ENCODE data around the gene UCHL3. TPM values are rescaled to one million over a fixed set of nuclear protein-coding genes. Genes with fewer than 3 reads are reported as not detected.

Gene UCHL3
- total RNA-seq, 1 donor from 2014 or later: 29.5 TPM

- intact Hi-C loops (cut with DNase I): no loop called here
- ATAC-seq (no peak), DNase-seq (ENCODE audit: low spot score) (no peak)
Observed at GRCh38 chr13:75610466-75610865, 60.9 kb downstream of the UCHL3 start.

GRCh38 chr13:75612354-75612753 lies 62.8 kb downstream of the UCHL3 start:
- ATAC-seq: no peak
- intact Hi-C loops (cut with DNase I): no loop called here

GRCh38 chr13:75617230-75617629 lies 67.6 kb downstream of the UCHL3 start:
- DNase-seq (ENCODE audit: low spot score): no peak
- intact Hi-C loops (cut with DNase I): no loop called here
- no peak for ATAC-seq

More at GRCh38 chr13:75612354-75612753, 62.8 kb downstream of the UCHL3 start:
- DNase-seq (ENCODE audit: low spot score): no peak

- ATAC-seq: no peak
Observed at GRCh38 chr13:75618308-75618707, 68.7 kb downstream of the UCHL3 start.

GRCh38 chr13:75620020-75620419 lies 70.4 kb downstream of the UCHL3 start:
- ATAC-seq: no peak
- intact Hi-C loops (cut with DNase I): no loop called here
- no peak for DNase-seq (ENCODE audit: low spot score)

More at GRCh38 chr13:75618308-75618707, 68.7 kb downstream of the UCHL3 start:
- DNase-seq (ENCODE audit: low spot score): no peak
- intact Hi-C loops (cut with DNase I): no loop called here

GRCh38 chr13:75621147-75621546 lies 71.6 kb downstream of the UCHL3 start:
- no peak for ATAC-seq
- intact Hi-C loops (cut with DNase I): no loop called here
- DNase-seq (ENCODE audit: low spot score): no peak

- DNase-seq (ENCODE audit: low spot score) (no peak), ATAC-seq (no peak)
- intact Hi-C loops (cut with DNase I): no loop called here
Observed at GRCh38 chr13:75628801-75629200, 79.2 kb downstream of the UCHL3 start.

- ATAC-seq (peak; percentile 58), DNase-seq (ENCODE audit: low spot score) (no peak)
- intact Hi-C loops (cut with DNase I): no loop called here
Observed at GRCh38 chr13:75633285-75633684, 83.7 kb downstream of the UCHL3 start.

- intact Hi-C loops (cut with DNase I): no loop called here
Observed at GRCh38 chr13:75635101-75635827, 85.7 kb downstream of the UCHL3 start.

GRCh38 chr13:75635828-75636435 lies 86.3 kb downstream of the UCHL3 start, which contains the start of gene LMO7:
Gene LMO7 (plus strand): TSS chr13:75636330. CDS start chr13:75636658, 328 bp downstream.
- DNase-seq (ENCODE audit: low spot score) (peak; percentile 74), ATAC-seq (peak; percentile 49)
- intact Hi-C loops (cut with DNase I): no loop called here

More at GRCh38 chr13:75635101-75635827, 85.7 kb downstream of the UCHL3 start:
- DNase-seq (ENCODE audit: low spot score) (peak; percentile 60), ATAC-seq (peak; percentile 16)

GRCh38 chr13:75636436-75637180 lies 87.0 kb downstream of the UCHL3 start:
- peak; percentile 62 for DNase-seq (ENCODE audit: low spot score)
- intact Hi-C loops (cut with DNase I): no loop called here
- peak; percentile 51 for ATAC-seq

- no peak for ATAC-seq
- intact Hi-C loops (cut with DNase I): no loop called here
- DNase-seq (ENCODE audit: low spot score): no peak
Observed at GRCh38 chr13:75637181-75637750, 87.7 kb downstream of the UCHL3 start.

- intact Hi-C loops (cut with DNase I): no loop called here
- DNase-seq (ENCODE audit: low spot score) (no peak), ATAC-seq (no peak)
Observed at GRCh38 chr13:75639454-75639853, 89.9 kb downstream of the UCHL3 start.

- no peak for DNase-seq (ENCODE audit: low spot score)
- ATAC-seq: no peak
- intact Hi-C loops (cut with DNase I): no loop called here
Observed at GRCh38 chr13:75641026-75641425, 91.4 kb downstream of the UCHL3 start.

- no peak for DNase-seq (ENCODE audit: low spot score)
- intact Hi-C loops (cut with DNase I): no loop called here
- no peak for ATAC-seq
Observed at GRCh38 chr13:75643182-75643581, 93.6 kb downstream of the UCHL3 start.

- ATAC-seq: no peak
- no peak for DNase-seq (ENCODE audit: low spot score)
- intact Hi-C loops (cut with DNase I): no loop called here
Observed at GRCh38 chr13:75643693-75644092, 94.1 kb downstream of the UCHL3 start.

- ATAC-seq (no peak), DNase-seq (ENCODE audit: low spot score) (no peak)
- intact Hi-C loops (cut with DNase I): no loop called here
Observed at GRCh38 chr13:75645141-75645540, 95.5 kb downstream of the UCHL3 start.

GRCh38 chr13:75647126-75647784 lies 97.7 kb downstream of the UCHL3 start:
- intact Hi-C loops (cut with DNase I): no loop called here
- DNase-seq (ENCODE audit: low spot score) (no peak), ATAC-seq (no peak)

- DNase-seq (ENCODE audit: low spot score) (no peak), ATAC-seq (no peak)
- intact Hi-C loops (cut with DNase I): no loop called here
Observed at GRCh38 chr13:75648446-75648845, 98.9 kb downstream of the UCHL3 start.

Measured in sciatic nerve (tissue), 2 donors.